PC-9 (cell line): ENCODE data around the gene IDI1.
"Not testable (repeated sequence)": the region's sequence is repeated elsewhere in the genome, so short reads cannot be mapped to it uniquely, and the experiment has no call there.

Source experiments
- EZH2 ChIP-seq: fragments of 200-600 bp; sonication (generic); IDR thresholded peaks from 2 replicates; pipeline ENCODE4 v1.8.0; 2017; ENCODE audit warnings: antibody characterized with exemption, low read depth
- TF ChIP-seq, protein P1 (sequence below): fragments of 200-600 bp; sonication (generic); conservative IDR thresholded peaks from 2 replicates; pipeline ENCODE4 v1.6.1; 2017; ENCODE audit warnings: mixed run types, antibody characterized with exemption, mild to moderate bottlenecking, moderate library complexity

DNA sequence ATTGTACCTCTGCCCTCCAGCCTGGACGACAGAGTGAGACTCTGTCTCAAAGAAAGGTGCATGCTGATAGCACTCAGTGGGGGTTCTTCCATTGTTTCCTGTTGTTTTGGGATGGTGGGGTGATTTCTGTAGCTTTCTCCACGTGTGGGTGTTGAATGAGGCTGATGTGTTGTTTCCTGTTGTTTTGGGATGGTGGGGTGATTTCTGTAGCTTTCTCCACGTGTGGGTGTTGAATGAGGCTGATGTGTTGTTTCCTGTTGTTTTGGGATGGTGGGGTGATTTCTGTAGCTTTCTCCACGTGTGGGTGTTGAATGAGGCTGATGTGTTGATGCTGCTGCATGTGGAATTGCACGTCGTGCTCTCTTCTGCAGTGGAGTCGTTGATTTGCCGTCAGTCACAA, 39.0 kb downstream of the IDI1 start:
- TF ChIP-seq, protein P1, sequence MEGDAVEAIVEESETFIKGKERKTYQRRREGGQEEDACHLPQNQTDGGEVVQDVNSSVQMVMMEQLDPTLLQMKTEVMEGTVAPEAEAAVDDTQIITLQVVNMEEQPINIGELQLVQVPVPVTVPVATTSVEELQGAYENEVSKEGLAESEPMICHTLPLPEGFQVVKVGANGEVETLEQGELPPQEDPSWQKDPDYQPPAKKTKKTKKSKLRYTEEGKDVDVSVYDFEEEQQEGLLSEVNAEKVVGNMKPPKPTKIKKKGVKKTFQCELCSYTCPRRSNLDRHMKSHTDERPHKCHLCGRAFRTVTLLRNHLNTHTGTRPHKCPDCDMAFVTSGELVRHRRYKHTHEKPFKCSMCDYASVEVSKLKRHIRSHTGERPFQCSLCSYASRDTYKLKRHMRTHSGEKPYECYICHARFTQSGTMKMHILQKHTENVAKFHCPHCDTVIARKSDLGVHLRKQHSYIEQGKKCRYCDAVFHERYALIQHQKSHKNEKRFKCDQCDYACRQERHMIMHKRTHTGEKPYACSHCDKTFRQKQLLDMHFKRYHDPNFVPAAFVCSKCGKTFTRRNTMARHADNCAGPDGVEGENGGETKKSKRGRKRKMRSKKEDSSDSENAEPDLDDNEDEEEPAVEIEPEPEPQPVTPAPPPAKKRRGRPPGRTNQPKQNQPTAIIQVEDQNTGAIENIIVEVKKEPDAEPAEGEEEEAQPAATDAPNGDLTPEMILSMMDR: not testable (repeated sequence)
- not testable (repeated sequence) for TF ChIP-seq EZH2
